Measurements from ENCODE around the gene AKIP1. TPM values are rescaled to one million over a fixed set of nuclear protein-coding genes. Genes with fewer than 3 reads are reported as not detected.

AKIP1 gene
- total and polyA plus RNA-seq, 9 of the 15 experiments (the other 6 are each of a cell fraction or from before 2014, with no cell fraction given) = 9.0 to 52.6 (median 36.2) TPM

DNA sequence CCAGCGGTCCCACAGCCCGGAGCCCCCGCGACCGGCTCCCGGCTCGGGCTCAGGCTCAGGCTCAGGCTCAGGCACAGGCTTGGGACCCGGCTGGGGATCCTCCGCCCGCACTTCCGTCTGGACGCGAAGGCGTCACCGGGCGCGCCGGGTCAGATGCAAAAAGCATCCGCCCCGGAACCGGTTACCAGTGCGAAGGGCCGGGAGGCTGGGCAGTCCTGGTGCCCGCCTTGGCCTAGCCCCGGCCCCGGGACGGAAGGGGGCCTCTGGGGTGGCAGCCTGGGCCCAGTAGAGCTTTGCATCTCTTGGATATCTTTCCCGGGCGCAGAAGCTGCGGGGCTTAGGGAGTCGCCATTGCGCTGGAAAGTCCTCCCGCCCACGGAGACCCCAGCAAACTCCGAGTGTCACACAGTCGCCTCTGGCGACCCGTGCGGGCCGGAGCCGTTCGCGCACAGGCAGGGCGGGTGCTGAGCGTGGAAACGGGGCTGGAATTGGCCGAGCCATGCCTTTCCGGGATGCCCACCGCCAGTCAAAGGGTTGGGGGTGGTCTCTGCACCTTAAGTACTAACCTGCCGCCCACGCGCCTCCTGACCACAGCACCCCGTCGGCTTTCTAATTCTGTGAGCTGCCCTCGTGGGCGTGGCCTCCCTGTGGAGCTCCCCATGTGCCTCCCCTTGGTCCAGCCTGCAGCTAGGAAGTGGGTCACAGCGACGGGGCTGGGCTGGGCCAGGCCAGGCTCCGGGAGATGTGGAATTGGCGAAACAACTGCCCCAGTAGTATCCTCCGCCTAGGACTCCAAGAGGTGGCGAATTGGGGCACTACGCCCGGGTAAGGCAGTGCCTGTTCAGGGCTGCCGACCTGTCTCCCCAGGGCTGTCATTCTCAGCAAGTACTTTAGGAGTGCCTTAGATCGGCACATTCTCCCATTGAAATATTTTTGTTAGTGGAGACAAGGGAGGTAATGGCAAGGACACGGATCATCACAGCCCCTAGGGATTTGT, 53.6 kb downstream of the AKIP1 start, which contains the start of gene TMEM9B (continued):
- TF ChIP-seq TOE1 (IDR thresholded peaks at IDR 0.05; ENCODE audit: borderline replicate concordance) = peak; percentile 63; the same call in 1 of the 2 replicates
- TF ChIP-seq TOE1 (CRISPR knock-in tag; IDR thresholded peaks at IDR 0.05; ENCODE audit: borderline replicate concordance, low read depth) = peak; percentile 23; the same call in 1 of the 2 replicates
- peak; percentile 97 for TF ChIP-seq CREB1 (IDR thresholded peaks at IDR 0.05)
- TF ChIP-seq CREB1 (CRISPR knock-in tag; IDR thresholded peaks at IDR 0.05) = peak; percentile 95
- TF ChIP-seq, protein P1, sequence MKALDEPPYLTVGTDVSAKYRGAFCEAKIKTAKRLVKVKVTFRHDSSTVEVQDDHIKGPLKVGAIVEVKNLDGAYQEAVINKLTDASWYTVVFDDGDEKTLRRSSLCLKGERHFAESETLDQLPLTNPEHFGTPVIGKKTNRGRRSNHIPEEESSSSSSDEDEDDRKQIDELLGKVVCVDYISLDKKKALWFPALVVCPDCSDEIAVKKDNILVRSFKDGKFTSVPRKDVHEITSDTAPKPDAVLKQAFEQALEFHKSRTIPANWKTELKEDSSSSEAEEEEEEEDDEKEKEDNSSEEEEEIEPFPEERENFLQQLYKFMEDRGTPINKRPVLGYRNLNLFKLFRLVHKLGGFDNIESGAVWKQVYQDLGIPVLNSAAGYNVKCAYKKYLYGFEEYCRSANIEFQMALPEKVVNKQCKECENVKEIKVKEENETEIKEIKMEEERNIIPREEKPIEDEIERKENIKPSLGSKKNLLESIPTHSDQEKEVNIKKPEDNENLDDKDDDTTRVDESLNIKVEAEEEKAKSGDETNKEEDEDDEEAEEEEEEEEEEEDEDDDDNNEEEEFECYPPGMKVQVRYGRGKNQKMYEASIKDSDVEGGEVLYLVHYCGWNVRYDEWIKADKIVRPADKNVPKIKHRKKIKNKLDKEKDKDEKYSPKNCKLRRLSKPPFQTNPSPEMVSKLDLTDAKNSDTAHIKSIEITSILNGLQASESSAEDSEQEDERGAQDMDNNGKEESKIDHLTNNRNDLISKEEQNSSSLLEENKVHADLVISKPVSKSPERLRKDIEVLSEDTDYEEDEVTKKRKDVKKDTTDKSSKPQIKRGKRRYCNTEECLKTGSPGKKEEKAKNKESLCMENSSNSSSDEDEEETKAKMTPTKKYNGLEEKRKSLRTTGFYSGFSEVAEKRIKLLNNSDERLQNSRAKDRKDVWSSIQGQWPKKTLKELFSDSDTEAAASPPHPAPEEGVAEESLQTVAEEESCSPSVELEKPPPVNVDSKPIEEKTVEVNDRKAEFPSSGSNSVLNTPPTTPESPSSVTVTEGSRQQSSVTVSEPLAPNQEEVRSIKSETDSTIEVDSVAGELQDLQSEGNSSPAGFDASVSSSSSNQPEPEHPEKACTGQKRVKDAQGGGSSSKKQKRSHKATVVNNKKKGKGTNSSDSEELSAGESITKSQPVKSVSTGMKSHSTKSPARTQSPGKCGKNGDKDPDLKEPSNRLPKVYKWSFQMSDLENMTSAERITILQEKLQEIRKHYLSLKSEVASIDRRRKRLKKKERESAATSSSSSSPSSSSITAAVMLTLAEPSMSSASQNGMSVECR (CRISPR knock-in tag; IDR thresholded peaks at IDR 0.05) = peak; percentile 34; the same call in 1 of the 2 replicates
- peak; percentile 32; the same call in 1 of the 2 replicates for TF ChIP-seq FOXP1 (CRISPR knock-in tag; IDR thresholded peaks at IDR 0.05)
- 0 out of 2 replicates have a peak, but pooled peaks have one; percentile 40 for TF ChIP-seq NCOA1 (IDR thresholded peaks at IDR 0.05; ENCODE audit: low read depth)
- TF ChIP-seq HCFC1 (IDR thresholded peaks at IDR 0.05; ENCODE audit: low read depth, low read length) = peak; percentile 80
- TF ChIP-seq, protein P2, sequence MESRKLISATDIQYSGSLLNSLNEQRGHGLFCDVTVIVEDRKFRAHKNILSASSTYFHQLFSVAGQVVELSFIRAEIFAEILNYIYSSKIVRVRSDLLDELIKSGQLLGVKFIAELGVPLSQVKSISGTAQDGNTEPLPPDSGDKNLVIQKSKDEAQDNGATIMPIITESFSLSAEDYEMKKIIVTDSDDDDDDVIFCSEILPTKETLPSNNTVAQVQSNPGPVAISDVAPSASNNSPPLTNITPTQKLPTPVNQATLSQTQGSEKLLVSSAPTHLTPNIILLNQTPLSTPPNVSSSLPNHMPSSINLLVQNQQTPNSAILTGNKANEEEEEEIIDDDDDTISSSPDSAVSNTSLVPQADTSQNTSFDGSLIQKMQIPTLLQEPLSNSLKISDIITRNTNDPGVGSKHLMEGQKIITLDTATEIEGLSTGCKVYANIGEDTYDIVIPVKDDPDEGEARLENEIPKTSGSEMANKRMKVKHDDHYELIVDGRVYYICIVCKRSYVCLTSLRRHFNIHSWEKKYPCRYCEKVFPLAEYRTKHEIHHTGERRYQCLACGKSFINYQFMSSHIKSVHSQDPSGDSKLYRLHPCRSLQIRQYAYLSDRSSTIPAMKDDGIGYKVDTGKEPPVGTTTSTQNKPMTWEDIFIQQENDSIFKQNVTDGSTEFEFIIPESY (CRISPR knock-in tag; IDR thresholded peaks at IDR 0.05) = peak; percentile 54; the same call in 1 of the 2 replicates
- TF ChIP-seq NFATC3 (IDR thresholded peaks at IDR 0.05) = 0 out of 2 replicates have a peak, but pooled peaks have one; percentile 29
- no peak for TF ChIP-seq ARHGAP35 (IDR thresholded peaks at IDR 0.05; ENCODE audit: partially characterized antibody)
- TF ChIP-seq, protein P3, sequence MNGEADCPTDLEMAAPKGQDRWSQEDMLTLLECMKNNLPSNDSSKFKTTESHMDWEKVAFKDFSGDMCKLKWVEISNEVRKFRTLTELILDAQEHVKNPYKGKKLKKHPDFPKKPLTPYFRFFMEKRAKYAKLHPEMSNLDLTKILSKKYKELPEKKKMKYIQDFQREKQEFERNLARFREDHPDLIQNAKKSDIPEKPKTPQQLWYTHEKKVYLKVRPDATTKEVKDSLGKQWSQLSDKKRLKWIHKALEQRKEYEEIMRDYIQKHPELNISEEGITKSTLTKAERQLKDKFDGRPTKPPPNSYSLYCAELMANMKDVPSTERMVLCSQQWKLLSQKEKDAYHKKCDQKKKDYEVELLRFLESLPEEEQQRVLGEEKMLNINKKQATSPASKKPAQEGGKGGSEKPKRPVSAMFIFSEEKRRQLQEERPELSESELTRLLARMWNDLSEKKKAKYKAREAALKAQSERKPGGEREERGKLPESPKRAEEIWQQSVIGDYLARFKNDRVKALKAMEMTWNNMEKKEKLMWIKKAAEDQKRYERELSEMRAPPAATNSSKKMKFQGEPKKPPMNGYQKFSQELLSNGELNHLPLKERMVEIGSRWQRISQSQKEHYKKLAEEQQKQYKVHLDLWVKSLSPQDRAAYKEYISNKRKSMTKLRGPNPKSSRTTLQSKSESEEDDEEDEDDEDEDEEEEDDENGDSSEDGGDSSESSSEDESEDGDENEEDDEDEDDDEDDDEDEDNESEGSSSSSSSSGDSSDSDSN (IDR thresholded peaks at IDR 0.05; ENCODE audit: borderline replicate concordance in 1 of 2, low read depth in 2 of 2, low read length in 2 of 2) = peak; percentile 39 to 60; a peak in 1 of 4 replicates
- TF ChIP-seq WHSC1 (IDR thresholded peaks at IDR 0.05; ENCODE audit: low read length) = no peak
- no peak for TF ChIP-seq ZNF146 (CRISPR knock-in tag; IDR thresholded peaks at IDR 0.05; ENCODE audit: unreplicated experiment)
- no peak; the same call in 1 of the 2 replicates for TF ChIP-seq ZBTB17 (CRISPR knock-in tag; IDR thresholded peaks at IDR 0.05)
- TF ChIP-seq SIN3B (IDR thresholded peaks at IDR 0.05; ENCODE audit: low read depth) = peak; percentile 94
- TF ChIP-seq SRSF7 (optimal IDR thresholded peaks at IDR 0.05; ENCODE audit: low read depth, low read length) = no peak
